ENCODE measurements around the gene ENTPD8. TPM values are rescaled to one million over a fixed set of nuclear protein-coding genes. Genes with fewer than 3 reads are reported as not detected.

Gene ENTPD8
- total RNA-seq, 4 donors from 2014 or later = not detected

GRCh38 chr9:137404961-137405567 is 36.1 kb downstream of the ENTPD8 start:
- H3K4me3 ChIP-seq (ENCODE audit: low read depth, poor library complexity, severe bottlenecking) = no peak overlapping the region
- TF ChIP-seq POLR2A (IDR thresholded peaks at IDR 0.05) = no peak
- TF ChIP-seq, protein P1, sequence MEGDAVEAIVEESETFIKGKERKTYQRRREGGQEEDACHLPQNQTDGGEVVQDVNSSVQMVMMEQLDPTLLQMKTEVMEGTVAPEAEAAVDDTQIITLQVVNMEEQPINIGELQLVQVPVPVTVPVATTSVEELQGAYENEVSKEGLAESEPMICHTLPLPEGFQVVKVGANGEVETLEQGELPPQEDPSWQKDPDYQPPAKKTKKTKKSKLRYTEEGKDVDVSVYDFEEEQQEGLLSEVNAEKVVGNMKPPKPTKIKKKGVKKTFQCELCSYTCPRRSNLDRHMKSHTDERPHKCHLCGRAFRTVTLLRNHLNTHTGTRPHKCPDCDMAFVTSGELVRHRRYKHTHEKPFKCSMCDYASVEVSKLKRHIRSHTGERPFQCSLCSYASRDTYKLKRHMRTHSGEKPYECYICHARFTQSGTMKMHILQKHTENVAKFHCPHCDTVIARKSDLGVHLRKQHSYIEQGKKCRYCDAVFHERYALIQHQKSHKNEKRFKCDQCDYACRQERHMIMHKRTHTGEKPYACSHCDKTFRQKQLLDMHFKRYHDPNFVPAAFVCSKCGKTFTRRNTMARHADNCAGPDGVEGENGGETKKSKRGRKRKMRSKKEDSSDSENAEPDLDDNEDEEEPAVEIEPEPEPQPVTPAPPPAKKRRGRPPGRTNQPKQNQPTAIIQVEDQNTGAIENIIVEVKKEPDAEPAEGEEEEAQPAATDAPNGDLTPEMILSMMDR (IDR thresholded peaks at IDR 0.05) = no peak
- no peak for DNase-seq (ENCODE audit: low spot score in 2 of 2)
- intact Hi-C loops (cut with DNase I; ENCODE audit: low total_unique reads) = loop anchor here (5.0 kb wide), 1 partner anchor 108 kb away; no protein-coding TSS in a partner anchor
- WGBS, 2 donors = 95% methylated on average over 14 to 21 of the region's 24 CpGs

DNA sequence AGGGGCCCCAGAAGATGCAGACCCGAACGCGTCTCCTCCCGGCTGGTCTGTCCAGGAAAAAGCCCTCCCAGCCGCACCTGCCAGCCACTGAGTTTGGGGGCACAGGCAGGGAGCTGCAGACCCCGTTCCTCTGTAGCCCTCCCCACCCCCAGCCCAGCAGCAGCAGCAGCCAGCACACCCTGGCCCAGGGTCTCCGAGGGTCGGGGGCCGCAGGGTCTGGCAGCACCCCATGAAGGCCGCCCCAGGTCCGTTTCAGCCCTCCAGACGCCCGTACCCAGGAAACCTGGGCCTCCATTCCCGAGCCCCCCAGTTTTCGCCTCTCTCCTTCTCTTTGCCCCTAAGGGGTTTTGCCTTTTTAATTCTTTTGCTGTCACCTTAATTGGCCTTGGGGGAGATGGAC is 37.9 kb downstream of the ENTPD8 start:
- no peak for DNase-seq (ENCODE audit: low spot score in 2 of 2)
- TF ChIP-seq, protein P1 (IDR thresholded peaks at IDR 0.05) = no peak
- TF ChIP-seq POLR2A (IDR thresholded peaks at IDR 0.05) = no peak
- no peak overlapping the region for H3K4me3 ChIP-seq (ENCODE audit: low read depth, poor library complexity, severe bottlenecking)
- intact Hi-C loops (cut with DNase I; ENCODE audit: low total_unique reads) = no loop called here
- WGBS, 2 donors = 95% methylated on average over 15 of the region's 15 CpGs

DNA sequence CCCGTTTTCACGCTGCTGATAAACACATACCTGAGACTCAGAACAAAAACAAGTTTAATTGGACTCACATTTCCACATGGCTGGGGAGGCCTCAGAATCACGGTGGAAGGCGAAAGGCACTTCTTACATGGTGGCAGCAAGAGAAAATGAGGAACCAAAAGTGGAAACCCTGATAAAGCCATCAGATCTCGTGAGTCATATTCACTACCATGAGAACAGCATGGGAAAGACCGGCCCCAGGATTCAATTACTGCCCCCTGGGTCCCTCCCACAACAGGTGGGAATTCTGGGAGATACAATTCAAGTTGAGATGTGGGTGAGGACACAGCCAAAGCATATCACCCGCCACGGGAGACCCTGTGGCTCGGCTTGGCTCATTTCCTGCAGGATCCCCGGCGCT is 38.4 kb downstream of the ENTPD8 start:
- TF ChIP-seq POLR2A (IDR thresholded peaks at IDR 0.05) = no peak
- TF ChIP-seq, protein P1 (IDR thresholded peaks at IDR 0.05) = no peak
- intact Hi-C loops (cut with DNase I; ENCODE audit: low total_unique reads) = no loop called here
- H3K4me3 ChIP-seq (ENCODE audit: low read depth, poor library complexity, severe bottlenecking) = no peak overlapping the region
- 81 to 82% methylated on average over 11 of the region's 11 CpGs for WGBS, 2 donors
- no peak for DNase-seq (ENCODE audit: low spot score in 2 of 2)

GRCh38 chr9:137398561-137399468 is 42.3 kb downstream of the ENTPD8 start:
- TF ChIP-seq POLR2A (IDR thresholded peaks at IDR 0.05) = no peak
- no peak for DNase-seq (ENCODE audit: low spot score in 2 of 2)
- no peak overlapping the region for H3K4me3 ChIP-seq (ENCODE audit: low read depth, poor library complexity, severe bottlenecking)
- intact Hi-C loops (cut with DNase I; ENCODE audit: low total_unique reads) = no loop called here
- 95 to 98% methylated on average over 58 to 60 of the region's 60 CpGs for WGBS, 2 donors

DNA sequence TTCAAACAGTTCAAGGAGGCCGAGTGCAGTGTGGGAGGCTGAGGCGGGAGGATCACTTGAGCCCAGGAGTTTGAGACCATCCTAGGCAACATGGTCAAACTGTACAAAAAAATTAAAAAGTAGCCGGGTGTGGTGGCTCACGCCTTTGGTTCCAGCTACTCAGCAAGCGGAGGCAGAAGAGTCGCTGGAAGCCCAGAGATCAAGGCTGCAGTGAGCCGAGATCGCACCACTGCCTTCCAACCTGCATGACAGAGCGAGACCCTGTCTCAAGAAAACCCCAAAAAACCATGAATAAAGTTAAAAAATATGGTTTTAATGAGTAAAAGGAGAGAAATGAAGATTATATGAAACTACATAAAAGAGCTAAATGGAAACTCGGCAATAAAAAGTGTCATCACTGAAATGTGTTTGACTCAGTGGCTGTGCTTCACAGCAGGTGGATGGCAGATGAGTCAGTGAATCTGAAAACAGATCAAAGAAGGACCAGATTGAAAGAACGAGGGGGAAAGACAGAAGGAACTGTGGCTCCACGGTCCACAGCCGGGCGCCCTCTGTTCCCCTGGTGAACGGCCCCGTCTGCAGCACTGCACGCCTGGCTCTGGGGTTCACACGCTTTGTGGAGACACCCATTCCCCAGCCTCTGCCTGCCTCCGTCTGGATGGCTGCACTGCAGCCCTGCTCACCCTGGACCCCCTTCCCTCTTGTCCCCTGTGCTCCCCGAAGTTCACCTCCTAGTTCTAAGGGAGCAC is 43.3 kb downstream of the ENTPD8 start:
- no peak overlapping the region for H3K4me3 ChIP-seq (ENCODE audit: low read depth, poor library complexity, severe bottlenecking)
- TF ChIP-seq POLR2A (IDR thresholded peaks at IDR 0.05) = no peak
- TF ChIP-seq, protein P1 (IDR thresholded peaks at IDR 0.05) = no peak
- DNase-seq (ENCODE audit: low spot score in 2 of 2) = no peak
- intact Hi-C loops (cut with DNase I; ENCODE audit: low total_unique reads) = no loop called here
- 88 to 90% methylated on average over 20 of the region's 20 CpGs for WGBS, 2 donors

Data from lower leg skin (tissue), 4 donors.